Smooth muscle cell (in vitro differentiated cells): Measurements from ENCODE around the gene NSUN2. TPM values are rescaled to one million over a fixed set of nuclear protein-coding genes. Genes with fewer than 3 reads are reported as not detected.
"Not testable (repeated sequence)": the region's sequence is repeated elsewhere in the genome, so short reads cannot be mapped to it uniquely, and the experiment has no call there.

Source experiments
- DNase-seq: peaks from one replicate; lab custom pipeline; 2025; ENCODE audit not compliant: unreplicated experiment; lab: John Stamatoyannopoulos, UW
- H2AFZ ChIP-seq: fragments of 200-600 bp; sonication (generic); 2 replicates; pipeline ENCODE4 v1.6.0; 2016; ENCODE audit warnings: antibody characterized with exemption, low read depth, mild to moderate bottlenecking
- H3F3A ChIP-seq: fragments of 200-600 bp; sonication (generic); 2 replicates; pipeline ENCODE4 v1.6.0; 2017; ENCODE audit warnings: antibody characterized with exemption, low read depth
- H3K27ac ChIP-seq: fragments of 200-600 bp; sonication (generic); 2 replicates; pipeline ENCODE4 v1.5.1; 2016; ENCODE audit warnings: low read depth, mild to moderate bottlenecking
- H3K27me3 ChIP-seq: fragments of 200-600 bp; sonication (generic); 2 replicates; pipeline ENCODE4 v1.6.1; 2016; ENCODE audit warnings: low read depth, mild to moderate bottlenecking
- H3K36me3 ChIP-seq: fragments of 200-600 bp; sonication (generic); 2 replicates; pipeline ENCODE4 v1.5.1; 2016; ENCODE audit warnings: low read depth
- H3K4me1 ChIP-seq: fragments of 200-600 bp; sonication (generic); 2 replicates; pipeline ENCODE4 v1.5.1; 2016; ENCODE audit warnings: low read depth
- H3K4me2 ChIP-seq: fragments of 200-600 bp; sonication (generic); 2 replicates; pipeline ENCODE4 v1.6.0; 2016; ENCODE audit warnings: mild to moderate bottlenecking
- H3K4me3 ChIP-seq: fragments of 200-600 bp; sonication (generic); 2 replicates; pipeline ENCODE4 v1.5.1; 2016; ENCODE audit warnings: mild to moderate bottlenecking
- H3K79me2 ChIP-seq: fragments of 200-600 bp; sonication (generic); 2 replicates; pipeline ENCODE4 v1.6.0; 2016; ENCODE audit warnings: low read depth, mild to moderate bottlenecking
- H3K9ac ChIP-seq: fragments of 200-600 bp; sonication (generic); 2 replicates; pipeline ENCODE4 v1.6.0; 2016; ENCODE audit warnings: low read depth
- H3K9me3 ChIP-seq: fragments of 200-600 bp; sonication (generic); replicated peaks from 2 replicates; pipeline ENCODE4 v1.5.1; 2016; ENCODE audit warnings: low read depth
- H4K20me1 ChIP-seq: fragments of 200-600 bp; sonication (generic); 2 replicates; pipeline ENCODE4 v1.6.0; 2016; ENCODE audit warnings: low read depth
- WGBS: methylation state at CpG from one replicate; pipeline ENCODE4 v1.1.7; 2016; ENCODE audit warnings: low lambda C conversion rate; 5-methylcytosine and 5-hydroxymethylcytosine counted together
- polyA plus RNA-seq: library from polyadenylated mRNA; unstranded; fragments of >200 nt; fragmentation: Nextera tagmentation; extraction: Ambion mirVana; gene quantifications from 2 replicates; pipeline ENCODE4 v1.2.1, GENCODE V29; 2016
- total RNA-seq: library from RNA; depleted of rRNA; stranded (reverse); fragments of >200 nt; gene quantifications from 2 replicates; pipeline ENCODE4 v1.2.3, GENCODE V29; 2014
- TF ChIP-seq, protein P1 (sequence below): fragments of 200-600 bp; sonication (generic); IDR thresholded peaks from 2 replicates; pipeline ENCODE4 v1.5.1; 2017; ENCODE audit warnings: borderline replicate concordance, mild to moderate bottlenecking, antibody characterized with exemption; ENCODE audit not compliant: insufficient read depth, poor library complexity, severe bottlenecking

The NSUN2 gene
- total and polyA plus RNA-seq, 2 experiments from 2014 or later, result 29.3 to 34.4 TPM

DNA sequence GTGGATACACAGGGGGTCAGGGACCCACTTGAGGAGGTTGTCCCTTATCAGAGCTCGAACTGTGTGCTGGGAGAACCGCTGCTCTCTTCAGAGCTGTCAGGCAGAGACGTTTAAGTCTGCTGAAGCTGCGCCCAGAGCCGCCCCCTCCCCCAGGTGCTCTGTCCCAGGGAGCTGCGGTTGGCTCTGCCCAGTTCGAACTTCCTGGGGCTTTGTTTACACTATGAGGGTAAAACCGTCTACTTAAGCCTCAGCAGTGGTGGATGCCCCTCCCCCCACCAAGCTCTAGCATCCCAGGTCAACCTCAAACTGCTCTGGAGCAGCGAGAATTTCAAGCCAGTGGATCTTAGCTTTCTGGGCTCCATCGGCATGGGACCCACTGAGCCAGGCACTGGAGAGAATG lies 16.3 kb upstream of the NSUN2 start:
- DNase-seq, result no peak
- Histone ChIP-seq H3F3A (no peaks in the 10 kb centered on the region), H3K4me1 (peaks cover 5% of the 10 kb centered on the region), H3K4me3 (no peak overlapping the region), H3K79me2 (peaks cover 7% of the 10 kb centered on the region), H3K9ac (no peak overlapping the region), H3K4me2 (no peak overlapping the region), H2AFZ (no peak overlapping the region), H3K27me3 (no peaks in the 10 kb centered on the region), H3K27ac (no peak overlapping the region), H4K20me1 (peaks cover 5% of the 10 kb centered on the region), H3K9me3 (no peaks in the 10 kb centered on the region), H3K36me3 (no peaks in the 10 kb centered on the region)
- WGBS, result 68% methylated on average over 10 of the region's 10 CpGs
- TF ChIP-seq, protein P1, sequence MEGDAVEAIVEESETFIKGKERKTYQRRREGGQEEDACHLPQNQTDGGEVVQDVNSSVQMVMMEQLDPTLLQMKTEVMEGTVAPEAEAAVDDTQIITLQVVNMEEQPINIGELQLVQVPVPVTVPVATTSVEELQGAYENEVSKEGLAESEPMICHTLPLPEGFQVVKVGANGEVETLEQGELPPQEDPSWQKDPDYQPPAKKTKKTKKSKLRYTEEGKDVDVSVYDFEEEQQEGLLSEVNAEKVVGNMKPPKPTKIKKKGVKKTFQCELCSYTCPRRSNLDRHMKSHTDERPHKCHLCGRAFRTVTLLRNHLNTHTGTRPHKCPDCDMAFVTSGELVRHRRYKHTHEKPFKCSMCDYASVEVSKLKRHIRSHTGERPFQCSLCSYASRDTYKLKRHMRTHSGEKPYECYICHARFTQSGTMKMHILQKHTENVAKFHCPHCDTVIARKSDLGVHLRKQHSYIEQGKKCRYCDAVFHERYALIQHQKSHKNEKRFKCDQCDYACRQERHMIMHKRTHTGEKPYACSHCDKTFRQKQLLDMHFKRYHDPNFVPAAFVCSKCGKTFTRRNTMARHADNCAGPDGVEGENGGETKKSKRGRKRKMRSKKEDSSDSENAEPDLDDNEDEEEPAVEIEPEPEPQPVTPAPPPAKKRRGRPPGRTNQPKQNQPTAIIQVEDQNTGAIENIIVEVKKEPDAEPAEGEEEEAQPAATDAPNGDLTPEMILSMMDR, result no peak

DNA sequence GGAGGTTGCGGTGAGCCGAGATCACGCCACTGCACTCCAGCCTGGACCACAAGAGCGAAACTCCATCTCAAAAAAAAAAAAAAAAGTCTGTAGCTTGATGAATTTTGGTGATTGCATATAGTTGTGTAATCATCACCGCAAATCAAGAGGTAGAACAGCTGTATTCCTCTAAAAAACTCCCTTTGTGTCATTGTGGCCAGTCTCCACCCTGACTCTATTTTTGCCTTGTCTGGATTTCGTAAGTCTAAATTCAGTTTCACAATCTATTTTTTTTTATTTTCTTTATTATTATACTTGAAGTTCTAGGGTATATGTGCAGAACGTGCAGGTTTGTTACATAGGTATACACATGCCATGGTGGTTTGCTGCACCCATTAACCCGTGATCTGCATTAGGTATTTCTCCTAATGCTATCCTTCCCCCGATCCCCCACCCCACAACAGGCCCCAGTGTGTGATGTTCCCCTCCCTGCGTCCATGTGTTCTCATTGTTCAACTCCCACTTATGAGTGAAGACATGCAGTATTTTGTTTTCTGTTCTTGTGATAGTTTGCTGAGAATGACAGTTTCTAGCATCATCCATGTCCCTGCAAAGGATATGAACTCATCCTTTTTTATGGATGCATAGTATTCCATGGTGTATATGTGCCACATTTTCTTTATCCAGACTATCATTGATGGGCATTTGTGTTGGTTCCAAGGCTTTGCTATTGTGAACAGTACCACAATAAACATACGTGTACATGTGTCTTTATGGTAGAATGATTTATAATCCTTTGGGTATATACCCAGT lies 12.9 kb upstream of the NSUN2 start:
- not testable (repeated sequence) for H3K36me3 ChIP-seq, H3F3A ChIP-seq, H3K27me3 ChIP-seq, H3K4me2 ChIP-seq, H3K9me3 ChIP-seq, H3K79me2 ChIP-seq, H2AFZ ChIP-seq, H3K9ac ChIP-seq, DNase-seq, H3K4me3 ChIP-seq, H3K4me1 ChIP-seq, H3K27ac ChIP-seq
- H4K20me1 ChIP-seq, result peaks cover 25% of the 10 kb centered on the region
- WGBS, result over 99% methylated on average over 11 of the region's 11 CpGs

DNA sequence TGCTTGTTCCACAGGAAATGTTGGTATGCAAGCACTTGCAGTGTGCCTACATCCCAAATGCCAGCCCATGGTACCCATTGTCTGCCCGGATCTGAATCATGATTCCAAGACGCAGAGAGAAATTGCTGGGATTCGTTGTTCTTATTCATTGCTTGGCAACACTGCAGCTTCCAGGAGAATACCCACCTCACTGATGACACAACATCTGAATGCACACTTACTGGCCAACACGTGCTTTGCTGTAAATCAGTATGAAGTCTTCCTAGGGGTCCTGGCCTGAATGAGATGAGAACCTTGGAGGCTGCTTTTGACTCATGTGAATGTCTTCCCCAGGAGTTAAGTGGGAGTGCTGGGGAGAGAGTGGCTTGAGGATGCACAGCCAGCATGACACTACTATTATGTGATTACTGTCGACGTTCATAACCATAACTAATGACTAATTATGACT lies 12.0 kb upstream of the NSUN2 start:
- 96% methylated on average over 6 of the region's 6 CpGs for WGBS
- no peak overlapping the region for H3K27ac ChIP-seq
- no peak overlapping the region for H3K4me2 ChIP-seq
- peaks cover 5% of the 10 kb centered on the region for H3K4me1 ChIP-seq
- no peak overlapping the region for H3K4me3 ChIP-seq
- TF ChIP-seq, protein P1, result no peak
- no peak for DNase-seq
- no peaks in the 10 kb centered on the region for H3K27me3 ChIP-seq
- no peaks in the 10 kb centered on the region for H3K9me3 ChIP-seq
- H3K9ac ChIP-seq, result no peak overlapping the region
- no peaks in the 10 kb centered on the region for H3K36me3 ChIP-seq
- H4K20me1 ChIP-seq, result peaks cover 31% of the 10 kb centered on the region
- no peaks in the 10 kb centered on the region for H3F3A ChIP-seq
- H3K79me2 ChIP-seq, result peaks cover 8% of the 10 kb centered on the region
- no peak overlapping the region for H2AFZ ChIP-seq

DNA sequence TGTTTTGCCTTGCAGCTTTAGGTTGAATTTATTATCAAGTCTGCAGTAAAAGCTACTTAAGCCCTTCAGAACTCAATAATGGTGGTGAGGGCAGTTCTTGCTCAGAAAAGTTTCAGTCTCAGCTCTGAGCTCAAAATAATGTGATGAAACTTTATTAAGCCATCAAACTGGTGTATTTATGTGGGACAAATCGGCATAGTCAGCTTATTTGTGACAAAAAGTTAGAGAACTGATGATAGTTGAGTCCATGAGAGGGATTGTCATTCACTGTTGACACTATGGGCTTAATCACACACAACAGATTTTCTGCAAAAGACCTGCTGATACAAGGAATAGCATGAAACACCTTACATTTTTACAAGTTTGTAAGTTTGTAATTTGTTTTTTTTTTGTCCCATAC lies 9.8 kb upstream of the NSUN2 start:
- Histone ChIP-seq H3K4me3 (no peak overlapping the region), H3K79me2 (peaks cover 19% of the 10 kb centered on the region), H3K36me3 (no peaks in the 10 kb centered on the region), H4K20me1 (peaks cover 40% of the 10 kb centered on the region), H3F3A (no peaks in the 10 kb centered on the region), H3K9me3 (no peaks in the 10 kb centered on the region), H3K27me3 (no peaks in the 10 kb centered on the region), H2AFZ (no peak overlapping the region), H3K9ac (no peak overlapping the region), H3K4me1 (no peaks in the 10 kb centered on the region), H3K4me2 (no peak overlapping the region), H3K27ac (no peak overlapping the region)
- 88% methylated on average over 1 of the region's 1 CpG for WGBS
- DNase-seq, result no peak
- TF ChIP-seq, protein P1, result no peak
